ENCODE results near the gene POLD2.

- TF ChIP-seq MAZ (IDR thresholded peaks at IDR 0.05; ENCODE audit: borderline replicate concordance, low read depth, low read length) (no peak), POLR2A (IDR thresholded peaks at IDR 0.05; ENCODE audit: low read depth, low read length) (no peak), RAD21 (IDR thresholded peaks at IDR 0.05; ENCODE audit: low read length) (no peak), SMC3 (IDR thresholded peaks at IDR 0.05; ENCODE audit: low read depth, low read length) (no peak), USF2 (IDR thresholded peaks at IDR 0.05; ENCODE audit: low read depth, low read length) (no peak), RCOR1 (IDR thresholded peaks at IDR 0.05; ENCODE audit: insufficient replicate concordance, low read length) (no peak), CEBPB (IDR thresholded peaks at IDR 0.05; ENCODE audit: low read depth, low read length) (no peak), MXI1 (IDR thresholded peaks at IDR 0.05; ENCODE audit: borderline replicate concordance, low read depth, low read length) (no peak), RFX5 (IDR thresholded peaks at IDR 0.05; ENCODE audit: low read depth, low read length) (no peak), BHLHE40 (IDR thresholded peaks at IDR 0.05; ENCODE audit: low read depth, low read length) (no peak), CHD1 (IDR thresholded peaks at IDR 0.05; ENCODE audit: low read depth, low read length) (no peak)
- TF ChIP-seq, protein P1, sequence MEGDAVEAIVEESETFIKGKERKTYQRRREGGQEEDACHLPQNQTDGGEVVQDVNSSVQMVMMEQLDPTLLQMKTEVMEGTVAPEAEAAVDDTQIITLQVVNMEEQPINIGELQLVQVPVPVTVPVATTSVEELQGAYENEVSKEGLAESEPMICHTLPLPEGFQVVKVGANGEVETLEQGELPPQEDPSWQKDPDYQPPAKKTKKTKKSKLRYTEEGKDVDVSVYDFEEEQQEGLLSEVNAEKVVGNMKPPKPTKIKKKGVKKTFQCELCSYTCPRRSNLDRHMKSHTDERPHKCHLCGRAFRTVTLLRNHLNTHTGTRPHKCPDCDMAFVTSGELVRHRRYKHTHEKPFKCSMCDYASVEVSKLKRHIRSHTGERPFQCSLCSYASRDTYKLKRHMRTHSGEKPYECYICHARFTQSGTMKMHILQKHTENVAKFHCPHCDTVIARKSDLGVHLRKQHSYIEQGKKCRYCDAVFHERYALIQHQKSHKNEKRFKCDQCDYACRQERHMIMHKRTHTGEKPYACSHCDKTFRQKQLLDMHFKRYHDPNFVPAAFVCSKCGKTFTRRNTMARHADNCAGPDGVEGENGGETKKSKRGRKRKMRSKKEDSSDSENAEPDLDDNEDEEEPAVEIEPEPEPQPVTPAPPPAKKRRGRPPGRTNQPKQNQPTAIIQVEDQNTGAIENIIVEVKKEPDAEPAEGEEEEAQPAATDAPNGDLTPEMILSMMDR (conservative IDR thresholded peaks at IDR 0.05; ENCODE audit: low read depth, low read length): no peak
Observed at GRCh38 chr7:44076101-44076895, 47.0 kb downstream of the POLD2 start.
